Stomach (tissue), 4 donors: ENCODE measurements around the gene TCF12.

Experiments used
- POLR2A ChIP-seq, 4 donors: fragments of 450-650 bp; IDR thresholded peaks; one replicate each; pipeline ENCODE4 v1.6.1; 2016; ENCODE audit warnings: antibody characterized with exemption in 4 of 4, control low read depth in 2 of 4, mild to moderate bottlenecking in 1 of 4, moderate library complexity in 1 of 4
- TF ChIP-seq, protein P1 (sequence below), 7 experiments: fragments of 450-650 bp in 4 of 7; fragments of 200-600 bp in 3 of 7; sonication (generic) in 3 of 7; IDR thresholded peaks; one replicate each; pipeline ENCODE4 v1.5.1; 2016 to 2019; ENCODE audit warnings: antibody characterized with exemption in 7 of 7, control low read depth in 2 of 7, mild to moderate bottlenecking in 1 of 7

DNA sequence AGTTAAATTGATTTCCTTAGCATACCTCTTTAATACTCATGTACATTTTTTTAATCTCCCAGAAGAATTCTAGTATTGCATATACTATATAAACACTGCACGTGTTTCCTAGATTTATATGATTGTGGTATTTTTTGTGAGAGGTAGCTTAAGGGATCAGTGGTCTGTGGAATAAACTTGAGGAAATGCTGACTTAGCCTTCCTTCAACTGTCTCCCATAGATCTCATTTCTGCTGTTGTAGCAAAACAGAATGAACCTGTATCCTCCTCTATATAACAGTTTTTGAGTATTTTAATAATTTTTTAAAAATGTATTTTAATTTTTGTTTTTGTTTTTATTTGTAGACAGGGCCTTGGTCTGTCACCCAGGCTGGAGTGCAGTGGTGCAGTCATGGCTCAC lies 86.8 kb downstream of the TCF12 start:
- TF ChIP-seq, protein P1, sequence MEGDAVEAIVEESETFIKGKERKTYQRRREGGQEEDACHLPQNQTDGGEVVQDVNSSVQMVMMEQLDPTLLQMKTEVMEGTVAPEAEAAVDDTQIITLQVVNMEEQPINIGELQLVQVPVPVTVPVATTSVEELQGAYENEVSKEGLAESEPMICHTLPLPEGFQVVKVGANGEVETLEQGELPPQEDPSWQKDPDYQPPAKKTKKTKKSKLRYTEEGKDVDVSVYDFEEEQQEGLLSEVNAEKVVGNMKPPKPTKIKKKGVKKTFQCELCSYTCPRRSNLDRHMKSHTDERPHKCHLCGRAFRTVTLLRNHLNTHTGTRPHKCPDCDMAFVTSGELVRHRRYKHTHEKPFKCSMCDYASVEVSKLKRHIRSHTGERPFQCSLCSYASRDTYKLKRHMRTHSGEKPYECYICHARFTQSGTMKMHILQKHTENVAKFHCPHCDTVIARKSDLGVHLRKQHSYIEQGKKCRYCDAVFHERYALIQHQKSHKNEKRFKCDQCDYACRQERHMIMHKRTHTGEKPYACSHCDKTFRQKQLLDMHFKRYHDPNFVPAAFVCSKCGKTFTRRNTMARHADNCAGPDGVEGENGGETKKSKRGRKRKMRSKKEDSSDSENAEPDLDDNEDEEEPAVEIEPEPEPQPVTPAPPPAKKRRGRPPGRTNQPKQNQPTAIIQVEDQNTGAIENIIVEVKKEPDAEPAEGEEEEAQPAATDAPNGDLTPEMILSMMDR (IDR thresholded peaks at IDR 0.05) = no peak
- TF ChIP-seq POLR2A (IDR thresholded peaks at IDR 0.05) = no peak
